GM18858 (cell line): ENCODE results near the gene CLDN15.
"Not testable (repeated sequence)": the region's sequence is repeated elsewhere in the genome, so short reads cannot be mapped to it uniquely, and the experiment has no call there.

Experiments
- ATAC-seq: cut with Tn5 transposase; IDR thresholded peaks from one replicate; pipeline ENCODE4 v1.9.1; 2021; ENCODE audit not compliant: unreplicated experiment

CLDN15 gene

GRCh38 chr7:101222275-101222830 is 15.2 kb downstream of the CLDN15 start:
- ATAC-seq, result no peak

GRCh38 chr7:101220295-101220694 is 17.3 kb downstream of the CLDN15 start:
- no peak for ATAC-seq

- ATAC-seq, result no peak
Observed at GRCh38 chr7:101218236-101219125, 19.1 kb downstream of the CLDN15 start.

- no peak for ATAC-seq
Observed at GRCh38 chr7:101217388-101218235, 20.0 kb downstream of the CLDN15 start, which contains the start of the genes PLOD3 and ZNHIT1. PLOD3 (minus strand) TSS chr7:101217581; CDS start chr7:101217274, 307 bp downstream. ZNHIT1 (plus strand) TSS chr7:101218165; CDS start chr7:101218196, 31 bp downstream.

- ATAC-seq, result no peak
Observed at GRCh38 chr7:101216860-101217387, 20.7 kb downstream of the CLDN15 start.

DNA sequence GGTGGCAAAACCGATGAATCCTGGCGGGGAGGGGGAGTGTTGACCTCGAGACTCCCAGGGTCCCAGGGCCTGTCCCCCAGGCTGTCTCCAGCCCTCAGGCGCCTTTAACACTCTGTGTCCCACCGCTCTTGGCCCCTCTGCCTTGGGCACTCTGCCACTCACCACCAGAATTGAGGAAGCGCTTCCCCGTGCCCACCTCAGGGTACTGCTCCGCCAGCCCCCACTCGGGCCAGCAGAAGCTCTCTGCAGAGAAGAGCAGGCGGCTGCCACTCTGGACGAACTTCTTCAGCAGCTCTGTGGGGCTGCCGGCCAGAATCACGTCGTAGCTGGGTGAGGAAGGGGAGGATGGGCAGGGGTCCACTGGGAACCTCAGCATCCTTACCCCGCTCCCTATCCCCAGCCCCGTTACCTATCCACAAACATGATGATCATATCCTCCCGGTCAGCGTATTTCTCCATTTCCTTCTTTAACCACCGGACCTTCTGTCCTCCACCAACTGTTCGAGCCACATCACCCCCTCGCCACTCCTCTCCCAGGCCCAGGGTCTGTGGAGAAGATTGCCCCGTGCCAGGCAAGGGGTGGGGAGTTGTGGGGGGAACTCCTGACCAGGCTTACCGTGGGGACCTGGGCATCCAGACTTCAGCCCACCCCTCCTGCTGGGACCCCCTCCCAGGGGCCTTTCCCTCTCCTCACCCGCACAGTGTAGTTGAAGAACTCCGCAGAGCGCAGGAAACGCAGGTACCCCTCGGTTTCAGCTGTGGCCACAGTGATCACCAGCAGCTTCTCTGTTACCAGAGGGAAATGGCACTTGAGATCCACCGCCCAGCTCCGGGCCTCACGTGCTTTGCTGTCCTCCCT is 21.4 kb downstream of the CLDN15 start:
- ATAC-seq, result no peak

GRCh38 chr7:101212014-101212413 is 25.6 kb downstream of the CLDN15 start:
- no peak for ATAC-seq

GRCh38 chr7:101211501-101211900 is 26.1 kb downstream of the CLDN15 start:
- ATAC-seq, result no peak

- no peak for ATAC-seq
Observed at GRCh38 chr7:101210143-101210542, 27.5 kb downstream of the CLDN15 start.

DNA sequence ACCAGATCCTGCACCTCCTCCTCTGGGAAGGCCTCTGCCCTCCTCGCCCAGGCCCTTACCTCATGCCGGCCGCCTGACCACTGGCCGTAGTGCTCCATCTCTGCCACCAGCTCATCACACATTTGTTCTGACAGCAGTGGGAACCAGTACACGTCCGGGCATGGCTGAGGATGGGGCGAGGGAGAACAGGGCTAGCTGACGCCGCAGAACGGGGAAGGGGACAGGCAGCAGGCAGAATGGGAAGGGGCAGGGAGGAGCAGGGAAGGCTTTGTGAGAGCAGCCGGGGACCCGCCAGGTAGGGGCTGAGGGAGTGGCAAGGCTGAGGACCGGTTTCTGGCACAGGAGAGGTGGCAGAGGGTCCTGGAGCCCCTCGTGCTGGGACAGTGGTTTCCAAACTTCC is 28.8 kb downstream of the CLDN15 start:
- ATAC-seq, result no peak

DNA sequence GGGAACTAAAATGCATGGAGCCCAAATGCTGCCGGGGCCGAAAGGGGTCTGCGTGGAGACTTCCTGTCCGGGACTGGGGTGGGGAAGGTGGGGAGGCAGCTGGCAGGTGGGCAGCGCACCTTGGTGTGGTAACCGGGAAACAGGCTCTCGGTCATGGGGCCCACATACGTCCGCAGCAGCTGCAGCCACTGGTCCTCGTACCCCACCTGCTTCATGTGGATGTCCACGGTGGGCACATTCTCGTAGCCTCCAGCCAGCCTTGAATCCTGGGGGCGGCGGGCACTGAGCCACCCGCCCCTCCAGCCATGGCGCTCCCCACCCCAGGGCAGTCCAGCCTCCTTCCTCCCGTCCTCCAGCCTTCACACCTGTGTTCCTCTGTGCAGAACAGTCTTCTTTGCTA is 30.1 kb downstream of the CLDN15 start:
- no peak for ATAC-seq

GRCh38 chr7:101206665-101207042 is 30.9 kb downstream of the CLDN15 start:
- ATAC-seq, result no peak

DNA sequence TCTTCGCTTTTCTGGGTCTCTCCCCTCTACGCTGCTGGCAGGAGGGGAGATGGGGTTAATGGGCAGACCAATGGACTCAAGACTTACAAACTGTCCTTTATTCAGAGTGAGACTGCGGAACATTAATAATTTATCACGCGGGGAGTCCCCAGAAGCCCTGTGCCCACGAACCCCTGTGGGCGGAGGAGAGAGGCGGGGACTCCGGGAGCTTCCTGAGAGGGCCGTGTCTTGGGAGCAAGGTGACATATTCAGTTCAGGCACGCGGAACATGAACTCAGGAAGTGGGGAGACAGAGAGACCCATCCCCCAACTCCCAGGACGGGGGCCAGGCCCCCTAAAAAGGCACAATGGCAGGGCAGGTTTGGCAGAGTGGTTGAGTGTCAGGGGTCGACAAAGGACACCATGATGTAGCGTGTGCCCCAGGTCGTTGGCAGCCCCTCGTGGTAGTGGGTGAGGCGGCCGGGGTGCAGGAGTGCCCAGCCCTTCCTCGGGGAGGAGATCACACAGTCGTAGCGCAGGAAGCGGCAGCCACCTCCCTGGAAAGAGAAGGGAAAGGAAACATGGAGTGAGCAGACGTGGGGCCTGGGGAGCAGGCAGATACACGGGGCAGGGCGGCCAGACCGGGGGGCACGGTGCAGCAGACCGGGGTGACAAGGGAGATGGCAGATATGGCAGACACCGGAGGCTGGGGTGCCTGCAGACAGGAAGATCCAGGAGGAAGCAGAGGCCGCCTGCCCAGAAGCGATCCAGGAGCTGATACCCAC is 31.5 kb downstream of the CLDN15 start:
- no peak for ATAC-seq

DNA sequence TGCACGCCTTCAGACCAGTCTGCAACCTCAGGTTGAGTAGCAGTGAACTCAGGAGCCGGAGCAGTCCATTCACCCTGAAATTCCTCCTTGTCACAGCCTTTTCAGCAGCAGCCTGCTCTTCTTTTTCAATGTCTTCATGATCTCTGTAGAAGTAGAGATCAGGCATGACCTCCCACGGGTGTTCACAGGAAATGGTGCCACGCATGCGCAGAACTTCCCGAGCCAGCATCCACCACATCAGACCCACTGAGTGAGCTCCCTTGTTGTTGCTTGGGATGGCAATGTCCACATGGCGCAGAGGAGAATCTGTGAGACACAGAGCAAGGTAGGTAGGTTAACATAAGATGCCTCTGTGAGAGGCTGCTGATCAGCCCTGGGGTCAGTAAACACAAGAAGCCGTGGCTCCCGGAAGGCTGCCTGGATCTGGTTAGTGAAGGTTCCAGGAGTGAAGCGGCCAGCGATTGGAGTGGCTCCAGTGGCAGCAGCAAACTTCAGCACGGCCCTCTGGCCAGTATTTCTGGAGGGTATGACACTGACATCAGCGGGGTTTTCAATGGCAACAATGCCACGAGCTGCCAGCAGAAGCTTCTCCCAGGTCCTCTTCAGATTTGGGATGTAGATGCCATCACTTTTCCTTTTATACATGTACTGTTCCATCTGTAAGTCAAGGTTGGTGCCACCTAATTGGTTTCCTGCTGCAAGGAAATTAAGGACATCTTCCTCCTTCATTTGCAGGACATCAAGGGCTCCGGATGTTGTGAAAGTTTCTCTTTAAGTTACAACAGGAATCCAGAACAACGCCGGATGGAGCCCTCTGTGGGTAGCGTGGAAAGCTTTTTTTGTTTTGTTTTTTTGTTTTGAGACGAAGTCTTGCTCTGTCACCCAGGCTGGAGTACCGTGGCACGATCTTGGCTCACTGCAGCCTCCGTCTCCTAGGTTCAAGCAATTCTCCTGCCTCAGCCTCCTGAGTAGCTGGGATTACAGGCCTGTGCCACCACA is 33.6 kb downstream of the CLDN15 start:
- ATAC-seq, result not testable (repeated sequence)

DNA sequence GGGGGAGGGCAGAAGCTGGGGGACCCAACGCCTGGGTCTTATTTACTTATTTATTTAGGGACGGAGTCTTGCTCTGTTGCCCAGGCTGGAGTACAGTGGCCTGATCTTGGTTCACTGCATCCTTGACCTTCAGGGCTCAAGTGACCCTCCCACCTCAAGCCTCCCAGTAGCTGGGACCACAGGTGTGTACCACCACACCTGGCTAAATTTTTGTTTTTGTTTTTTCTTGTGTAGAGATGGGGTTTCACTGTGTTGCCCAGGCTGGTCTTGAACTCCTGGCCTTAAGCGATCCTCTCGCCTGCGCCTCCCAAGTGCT is 35.0 kb downstream of the CLDN15 start:
- ATAC-seq, result no peak

DNA sequence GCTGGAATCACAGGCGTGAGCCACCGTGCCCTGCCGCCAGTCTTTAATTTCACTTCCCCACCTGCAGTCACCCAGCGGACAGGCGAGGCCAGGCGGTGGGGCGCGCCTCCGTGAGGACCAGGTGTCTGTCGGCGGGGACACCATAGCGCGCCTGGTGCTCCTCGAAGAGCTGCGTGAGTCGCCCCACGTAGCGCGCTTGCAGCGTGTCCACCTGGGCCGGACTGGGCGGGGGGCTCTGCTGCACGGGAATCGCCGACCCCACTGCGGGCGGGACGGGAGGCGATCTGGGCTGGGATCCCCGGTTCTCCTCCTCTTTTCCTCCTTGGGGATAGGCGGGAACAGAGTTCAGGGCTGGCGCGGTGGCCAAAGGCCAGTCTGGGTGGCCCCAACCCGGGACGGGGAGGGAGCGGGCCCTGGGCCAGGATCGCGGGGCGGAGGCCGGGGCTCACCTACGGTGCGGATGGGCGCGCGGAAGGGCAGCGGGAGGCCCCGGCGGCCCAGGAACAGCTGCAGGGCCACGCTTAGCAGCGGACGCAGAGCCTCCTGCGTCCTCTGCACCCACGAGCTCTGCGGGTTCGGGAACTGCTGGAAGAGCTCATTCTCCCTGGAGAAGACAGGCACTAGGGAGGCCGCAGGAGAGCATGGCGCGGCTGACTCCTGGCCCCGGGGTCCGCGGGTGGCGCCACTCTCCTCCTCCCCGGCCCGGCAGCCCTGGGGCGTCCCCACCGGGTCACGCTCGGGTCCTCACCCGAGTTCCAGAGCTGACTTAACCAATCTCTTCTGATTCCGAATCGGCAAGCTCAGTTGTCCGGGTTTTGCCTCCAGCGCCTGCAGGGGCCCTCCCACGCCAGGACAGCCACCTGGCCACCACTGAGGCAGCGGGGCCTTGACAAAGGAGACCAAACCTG is 35.7 kb downstream of the CLDN15 start:
- no peak for ATAC-seq

DNA sequence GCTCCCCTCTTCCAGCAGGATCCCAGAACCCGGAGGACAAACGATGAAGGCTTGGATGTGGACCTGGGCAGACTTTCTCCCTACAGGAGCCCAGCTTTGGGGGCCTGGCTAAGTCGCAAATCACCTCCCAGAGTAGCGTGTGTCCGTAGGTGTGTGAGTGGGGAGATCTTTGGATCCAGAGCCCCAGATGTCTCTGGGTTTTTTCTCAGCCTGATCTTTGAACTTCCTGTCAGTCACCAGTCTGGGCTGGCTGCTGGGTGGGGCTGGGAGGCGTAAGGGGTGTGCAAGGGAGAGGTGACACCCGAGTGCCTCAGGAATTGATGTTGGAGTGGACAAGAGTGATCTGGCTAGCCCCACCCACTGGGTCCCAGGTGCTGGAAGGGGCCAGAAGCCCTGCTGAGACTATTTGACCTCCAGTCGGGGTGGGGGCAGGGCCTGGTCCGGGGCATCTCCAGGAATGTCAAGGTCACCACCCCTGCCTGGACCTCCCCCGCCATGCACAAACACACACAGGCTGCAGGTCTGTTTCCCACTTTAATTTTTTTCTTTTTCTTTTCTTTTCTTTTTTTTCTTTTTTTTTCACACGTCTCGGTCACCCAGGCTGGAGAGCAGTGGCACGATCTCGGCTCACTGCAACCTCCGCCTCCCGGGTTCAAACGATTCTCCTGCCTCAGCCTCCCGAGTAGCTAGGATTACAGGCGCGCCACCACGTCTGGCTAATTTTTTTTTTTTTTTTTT is 36.6 kb downstream of the CLDN15 start, which contains the start of gene MOGAT3:
Gene MOGAT3 (minus strand): TSS at position 175 of the 738 bp plus-strand sequence. CDS start 182 bp downstream, outside the sequence.
- no peak for ATAC-seq
